ENCODE data around the gene FLT3.

The FLT3 gene

GRCh38 chr13:27981006-27981708 lies 119.2 kb downstream of the FLT3 start:
- TF ChIP-seq, protein P1, sequence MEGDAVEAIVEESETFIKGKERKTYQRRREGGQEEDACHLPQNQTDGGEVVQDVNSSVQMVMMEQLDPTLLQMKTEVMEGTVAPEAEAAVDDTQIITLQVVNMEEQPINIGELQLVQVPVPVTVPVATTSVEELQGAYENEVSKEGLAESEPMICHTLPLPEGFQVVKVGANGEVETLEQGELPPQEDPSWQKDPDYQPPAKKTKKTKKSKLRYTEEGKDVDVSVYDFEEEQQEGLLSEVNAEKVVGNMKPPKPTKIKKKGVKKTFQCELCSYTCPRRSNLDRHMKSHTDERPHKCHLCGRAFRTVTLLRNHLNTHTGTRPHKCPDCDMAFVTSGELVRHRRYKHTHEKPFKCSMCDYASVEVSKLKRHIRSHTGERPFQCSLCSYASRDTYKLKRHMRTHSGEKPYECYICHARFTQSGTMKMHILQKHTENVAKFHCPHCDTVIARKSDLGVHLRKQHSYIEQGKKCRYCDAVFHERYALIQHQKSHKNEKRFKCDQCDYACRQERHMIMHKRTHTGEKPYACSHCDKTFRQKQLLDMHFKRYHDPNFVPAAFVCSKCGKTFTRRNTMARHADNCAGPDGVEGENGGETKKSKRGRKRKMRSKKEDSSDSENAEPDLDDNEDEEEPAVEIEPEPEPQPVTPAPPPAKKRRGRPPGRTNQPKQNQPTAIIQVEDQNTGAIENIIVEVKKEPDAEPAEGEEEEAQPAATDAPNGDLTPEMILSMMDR (IDR thresholded peaks at IDR 0.05; ENCODE audit: low read depth, low read length) = no peak
- no peak for DNase-seq (ENCODE audit: extremely low read depth, low read depth)

- TF ChIP-seq, protein P1 (IDR thresholded peaks at IDR 0.05; ENCODE audit: low read depth, low read length) = no peak
- no peak for DNase-seq (ENCODE audit: extremely low read depth, low read depth)
Observed at GRCh38 chr13:27980280-27980998, 119.9 kb downstream of the FLT3 start.

- TF ChIP-seq, protein P1 (IDR thresholded peaks at IDR 0.05; ENCODE audit: low read depth, low read length) = no peak
- no peak for DNase-seq (ENCODE audit: extremely low read depth, low read depth)
Observed at GRCh38 chr13:27979765-27980279, 120.6 kb downstream of the FLT3 start.

DNA sequence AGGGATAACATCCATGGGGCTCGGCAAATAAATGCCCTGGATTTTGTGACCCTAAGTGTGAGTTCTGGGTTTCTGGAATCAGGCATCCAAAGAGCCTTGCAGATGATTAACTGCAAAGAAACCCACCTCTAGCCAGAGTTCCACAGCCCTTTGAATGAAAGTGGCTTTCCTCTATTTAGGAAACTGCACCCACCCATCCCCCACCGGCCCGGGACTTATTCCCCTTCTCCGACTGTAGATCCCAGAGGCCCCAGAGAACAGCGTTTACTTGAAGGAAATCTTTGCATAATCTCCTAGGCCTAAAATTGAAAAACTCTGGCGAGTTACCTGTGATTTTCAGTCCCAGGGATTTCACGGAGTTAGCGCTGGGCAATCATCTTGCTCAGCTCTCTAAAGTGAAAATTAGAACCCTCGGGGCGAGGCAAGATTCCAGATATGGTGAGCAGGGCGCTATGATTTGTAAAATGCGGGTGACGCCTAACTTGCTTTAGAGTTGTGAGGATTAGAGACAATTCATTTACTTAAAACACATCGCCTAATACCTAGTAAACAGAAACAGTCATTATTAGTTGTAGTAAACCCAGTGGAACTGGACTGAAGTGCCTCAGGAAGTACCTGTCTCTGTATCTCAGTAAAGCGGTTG lies 121.3 kb downstream of the FLT3 start:
- DNase-seq (ENCODE audit: extremely low read depth, low read depth) = no peak
- TF ChIP-seq, protein P1 (IDR thresholded peaks at IDR 0.05; ENCODE audit: low read depth, low read length) = no peak

- TF ChIP-seq, protein P1 (IDR thresholded peaks at IDR 0.05; ENCODE audit: low read depth, low read length) = no peak
- no peak for DNase-seq (ENCODE audit: extremely low read depth, low read depth)
Observed at GRCh38 chr13:27978301-27978968, 121.9 kb downstream of the FLT3 start.

- TF ChIP-seq, protein P1 (IDR thresholded peaks at IDR 0.05; ENCODE audit: low read depth, low read length) = no peak
- DNase-seq (ENCODE audit: extremely low read depth, low read depth) = no peak
Observed at GRCh38 chr13:27977476-27978300, 122.7 kb downstream of the FLT3 start.

Measured in AG09319 (cell line).